Measurements from ENCODE around the gene ATG16L1.

ATG16L1 gene

GRCh38 chr2:233321166-233321565, 69.7 kb downstream of the ATG16L1 start:
- H2AFZ ChIP-seq (ENCODE audit: low read length) = no peak overlapping the region
- no peaks in the 10 kb centered on the region for H3K36me3 ChIP-seq (replicated peaks; ENCODE audit: insufficient read depth, low read length)
- H3K9me2 ChIP-seq (replicated peaks; ENCODE audit: insufficient read depth, low read length) = no peaks in the 10 kb centered on the region
- H3K4me2 ChIP-seq (ENCODE audit: low read depth, low read length) = no peak overlapping the region
- H3K4me3 ChIP-seq (ENCODE audit: low read length) = no peak overlapping the region
- no peaks in the 10 kb centered on the region for H3K79me2 ChIP-seq (ENCODE audit: low read length)
- H3K4me1 ChIP-seq (ENCODE audit: low read length) = peaks cover 12% of the 10 kb centered on the region
- no peak overlapping the region for H3K9ac ChIP-seq (ENCODE audit: low read length)
- H3K27ac ChIP-seq (ENCODE audit: low read length) = no peak overlapping the region
- TF ChIP-seq CTCF (IDR thresholded peaks at IDR 0.05; ENCODE audit: low read length) (no peak), EZH2 (optimal IDR thresholded peaks at IDR 0.05; ENCODE audit: low read depth, low read length) (no peak), EZH2phosphoT487 (IDR thresholded peaks at IDR 0.05; ENCODE audit: low read length) (no peak)
- H3K27me3 ChIP-seq (replicated peaks; ENCODE audit: insufficient read depth, low read length) = no peaks in the 10 kb centered on the region
- no peaks in the 10 kb centered on the region for H4K20me1 ChIP-seq (ENCODE audit: insufficient read depth, low read length)
- peaks cover 5% of the 10 kb centered on the region; the same call in 1 of the 2 replicates for H3F3A ChIP-seq (ENCODE audit: insufficient read depth, low read length)
- H3K9me3 ChIP-seq (replicated peaks; ENCODE audit: insufficient read depth, low read length) = no peaks in the 10 kb centered on the region
- DNase-seq = no peak

- no peaks in the 10 kb centered on the region for H3F3A ChIP-seq (ENCODE audit: insufficient read depth, low read length)
- H3K9ac ChIP-seq (ENCODE audit: low read length) = no peak overlapping the region
- TF ChIP-seq EZH2phosphoT487 (IDR thresholded peaks at IDR 0.05; ENCODE audit: low read length) (no peak), CTCF (IDR thresholded peaks at IDR 0.05; ENCODE audit: low read length) (no peak), EZH2 (optimal IDR thresholded peaks at IDR 0.05; ENCODE audit: low read depth, low read length) (no peak)
- no peaks in the 10 kb centered on the region for H3K79me2 ChIP-seq (ENCODE audit: low read length)
- H3K4me1 ChIP-seq (ENCODE audit: low read length) = no peaks in the 10 kb centered on the region
- H3K4me2 ChIP-seq (ENCODE audit: low read depth, low read length) = no peak overlapping the region
- H3K27me3 ChIP-seq (replicated peaks; ENCODE audit: insufficient read depth, low read length) = no peaks in the 10 kb centered on the region
- no peaks in the 10 kb centered on the region for H3K36me3 ChIP-seq (replicated peaks; ENCODE audit: insufficient read depth, low read length)
- no peak overlapping the region for H3K27ac ChIP-seq (ENCODE audit: low read length)
- H2AFZ ChIP-seq (ENCODE audit: low read length) = no peak overlapping the region
- H4K20me1 ChIP-seq (ENCODE audit: insufficient read depth, low read length) = no peaks in the 10 kb centered on the region
- H3K9me3 ChIP-seq (replicated peaks; ENCODE audit: insufficient read depth, low read length) = no peaks in the 10 kb centered on the region
- H3K4me3 ChIP-seq (ENCODE audit: low read length) = no peak overlapping the region
- no peak for DNase-seq
- no peaks in the 10 kb centered on the region for H3K9me2 ChIP-seq (replicated peaks; ENCODE audit: insufficient read depth, low read length)
Measured at GRCh38 chr2:233323851-233324250, 72.4 kb downstream of the ATG16L1 start.

GRCh38 chr2:233325256-233325655, 73.8 kb downstream of the ATG16L1 start:
- H3K4me1 ChIP-seq (ENCODE audit: low read length) = no peaks in the 10 kb centered on the region
- no peaks in the 10 kb centered on the region for H3K27me3 ChIP-seq (replicated peaks; ENCODE audit: insufficient read depth, low read length)
- TF ChIP-seq EZH2phosphoT487 (IDR thresholded peaks at IDR 0.05; ENCODE audit: low read length) (no peak), CTCF (IDR thresholded peaks at IDR 0.05; ENCODE audit: low read length) (no peak)
- H3K4me3 ChIP-seq (ENCODE audit: low read length) = no peak overlapping the region
- no peak overlapping the region for H3K9ac ChIP-seq (ENCODE audit: low read length)
- no peak overlapping the region for H2AFZ ChIP-seq (ENCODE audit: low read length)
- no peaks in the 10 kb centered on the region for H3K9me3 ChIP-seq (replicated peaks; ENCODE audit: insufficient read depth, low read length)
- H3F3A ChIP-seq (ENCODE audit: insufficient read depth, low read length) = no peaks in the 10 kb centered on the region
- no peaks in the 10 kb centered on the region for H3K36me3 ChIP-seq (replicated peaks; ENCODE audit: insufficient read depth, low read length)
- no peaks in the 10 kb centered on the region for H3K79me2 ChIP-seq (ENCODE audit: low read length)
- no peaks in the 10 kb centered on the region for H4K20me1 ChIP-seq (ENCODE audit: insufficient read depth, low read length)
- no peak overlapping the region for H3K27ac ChIP-seq (ENCODE audit: low read length)
- no peak for DNase-seq
- no peak overlapping the region for H3K4me2 ChIP-seq (ENCODE audit: low read depth, low read length)
- no peaks in the 10 kb centered on the region for H3K9me2 ChIP-seq (replicated peaks; ENCODE audit: insufficient read depth, low read length)

Measured in MM.1S (cell line).